ENCODE results near the gene CEBPG.

- TF ChIP-seq CTCF (conservative IDR thresholded peaks at IDR 0.05 in 1 of 2, IDR thresholded peaks at IDR 0.05 in 1 of 2; ENCODE audit: low read depth in 1 of 2, low read length in 2 of 2) (no peak), EZH2 (IDR thresholded peaks at IDR 0.05; ENCODE audit: low read length, missing control alignments) (no peak)
Measured at GRCh38 chr19:33343301-33343700, 30.2 kb upstream of the CEBPG start.

All from fibroblast of lung (primary cell).